Frontal cortex (tissue), 4 donors: ENCODE data around the gene C11orf21. TPM values are rescaled to one million over a fixed set of nuclear protein-coding genes. Genes with fewer than 3 reads are reported as not detected.

ENCODE experiments used
- DNase-seq, 2 donors: peaks; one replicate each; pipeline ENCODE4 v3.0.0; 2012; ENCODE audit warnings: low spot score in 2 of 2
- FAIRE-seq: peaks from 2 replicates; lab custom pipeline; 2012; peaks lifted over from hg19 to GRCh38; lab: Jason Lieb, UNC
- total RNA-seq: library from RNA; depleted of rRNA; stranded (reverse); fragments of >200 nt; gene quantifications from one replicate; pipeline ENCODE4 v1.2.3, GENCODE V29; 2014
- donor health status: control.
- donor health status: control.
- donor health status: control.

The C11orf21 gene
- total RNA-seq, 1 donor from 2014 or later, result under 0.01 TPM

- FAIRE-seq, result no peak
- no peak for DNase-seq
These were observed 26.1 kb downstream of the C11orf21 start for GRCh38 chr11:2275334-2276279.

- DNase-seq (no peak), FAIRE-seq (no peak)
These were observed 27.9 kb downstream of the C11orf21 start for GRCh38 chr11:2273771-2274170.

DNA sequence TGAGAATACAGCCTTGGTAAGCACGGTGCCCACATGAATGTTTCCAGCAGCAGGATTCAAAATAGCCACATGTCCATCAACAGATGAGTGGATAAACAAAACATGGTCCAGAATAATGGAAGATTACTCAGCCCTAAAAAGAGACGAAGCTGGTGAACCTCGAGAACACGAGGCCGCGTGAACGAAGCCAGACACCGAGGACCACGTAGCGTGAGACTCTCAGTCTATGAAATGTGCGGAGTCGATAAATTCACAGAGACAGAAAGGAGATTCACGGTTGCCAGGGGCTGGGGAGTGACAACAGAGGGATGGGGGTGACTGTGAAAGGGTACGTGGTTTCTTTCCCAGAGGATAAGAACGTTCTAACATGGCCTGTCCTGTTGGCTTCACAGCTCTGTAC is 28.4 kb downstream of the C11orf21 start:
- FAIRE-seq (no peak), DNase-seq (no peak)

GRCh38 chr11:2272946-2273280 is 28.8 kb downstream of the C11orf21 start:
- no peak for FAIRE-seq
- no peak for DNase-seq

GRCh38 chr11:2272228-2272945 is 29.3 kb downstream of the C11orf21 start:
- FAIRE-seq (no peak), DNase-seq (no peak)

- FAIRE-seq, result no peak
- DNase-seq, result no peak
These were observed 30.1 kb downstream of the C11orf21 start for GRCh38 chr11:2271327-2272227.

- FAIRE-seq (no peak), DNase-seq (no peak)
These were observed 30.7 kb downstream of the C11orf21 start for GRCh38 chr11:2271077-2271326.

DNA sequence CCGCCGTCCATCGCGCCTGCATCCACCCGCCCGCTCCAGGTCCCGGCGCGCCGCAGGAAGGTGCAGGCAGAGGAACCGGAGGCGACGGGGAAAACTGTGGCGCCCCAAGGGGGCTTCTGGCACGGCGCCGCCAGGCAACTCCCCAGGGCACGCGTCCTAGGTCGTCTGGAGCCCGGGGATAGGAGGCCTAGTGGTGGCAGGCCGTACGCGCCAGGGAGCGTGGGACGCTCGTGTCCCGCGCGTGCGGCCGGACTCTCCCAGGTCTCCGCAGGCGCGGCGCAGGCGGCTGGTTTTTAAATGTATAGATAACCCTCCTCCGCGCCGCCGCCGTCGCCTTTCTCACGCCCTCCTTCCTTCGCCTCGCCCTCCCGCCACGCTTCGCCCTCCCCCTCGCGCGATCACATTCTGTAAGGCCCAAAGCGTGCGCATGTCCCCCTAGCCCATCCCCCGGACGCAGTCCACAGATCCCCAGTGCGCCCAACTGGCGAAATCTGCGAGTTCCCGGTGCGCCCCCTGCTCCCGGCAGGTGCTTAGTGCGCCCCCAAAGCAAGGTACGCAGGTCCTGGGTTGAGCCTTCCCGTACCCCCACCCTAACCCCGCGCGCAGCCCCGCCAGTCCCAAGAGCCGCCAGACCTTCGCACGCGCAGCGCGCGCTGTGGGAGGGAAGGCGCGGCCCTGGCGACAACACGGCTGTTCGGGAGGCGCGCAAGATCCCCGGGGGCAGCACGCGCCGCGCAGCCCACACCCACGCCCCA is 31.2 kb downstream of the C11orf21 start, which contains the start of gene ASCL2:
Gene ASCL2, minus strand, starts transcription at position 267 of the 755 bp plus-strand sequence. Its CDS starts 256 bp downstream, at position 11.
- no peak for DNase-seq

GRCh38 chr11:2269601-2270321 is 32.0 kb downstream of the C11orf21 start:
- no peak for DNase-seq
- no peak for FAIRE-seq

More for the DNA sequence above, 31.2 kb downstream of the C11orf21 start, which contains the start of gene ASCL2:
- no peak for FAIRE-seq

DNA sequence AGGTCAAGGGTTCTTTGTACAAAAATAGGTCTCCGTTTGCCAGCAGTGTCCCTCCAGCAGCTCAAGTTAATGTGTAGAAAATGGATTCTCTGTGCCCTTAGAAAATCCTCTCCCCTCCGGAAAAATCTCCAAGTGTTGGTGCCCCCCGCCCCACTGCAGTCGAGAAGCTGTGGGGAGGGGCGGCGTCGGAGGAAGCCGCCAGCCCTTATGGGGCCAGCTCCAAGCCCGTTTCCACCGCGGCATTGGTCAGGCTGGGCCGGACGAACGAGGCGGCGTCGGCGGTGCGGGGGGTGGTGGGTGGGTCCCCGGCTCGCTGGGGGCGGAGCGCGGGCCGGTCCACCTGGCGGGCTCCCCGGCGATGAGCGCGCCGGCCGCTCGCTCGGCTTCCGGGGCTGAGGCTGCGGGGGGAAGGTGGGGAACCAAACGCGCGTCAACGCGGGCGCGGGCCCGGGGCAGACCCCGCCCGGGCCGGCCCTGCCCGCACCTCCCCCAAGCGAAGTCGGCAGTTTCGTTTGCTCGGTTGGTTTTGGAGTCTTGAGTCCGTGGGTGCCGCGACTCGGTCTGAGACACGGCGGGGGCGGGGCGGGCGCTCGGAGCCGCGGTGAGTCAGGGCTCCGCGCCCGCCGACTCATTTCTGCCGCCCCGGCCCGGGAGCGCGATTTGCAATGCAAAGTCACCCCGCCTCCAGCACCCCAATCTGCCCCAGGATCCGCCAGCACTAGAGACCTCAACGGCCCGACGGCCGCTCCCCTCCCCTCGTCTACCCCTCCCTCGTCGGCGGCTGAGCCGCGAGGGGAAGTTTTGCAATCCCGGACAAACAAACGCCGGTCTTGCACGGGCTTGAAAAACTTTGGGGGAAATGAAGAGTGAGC is 32.8 kb downstream of the C11orf21 start:
- peak; percentile 57 to 58 for DNase-seq
- no peak for FAIRE-seq

DNA sequence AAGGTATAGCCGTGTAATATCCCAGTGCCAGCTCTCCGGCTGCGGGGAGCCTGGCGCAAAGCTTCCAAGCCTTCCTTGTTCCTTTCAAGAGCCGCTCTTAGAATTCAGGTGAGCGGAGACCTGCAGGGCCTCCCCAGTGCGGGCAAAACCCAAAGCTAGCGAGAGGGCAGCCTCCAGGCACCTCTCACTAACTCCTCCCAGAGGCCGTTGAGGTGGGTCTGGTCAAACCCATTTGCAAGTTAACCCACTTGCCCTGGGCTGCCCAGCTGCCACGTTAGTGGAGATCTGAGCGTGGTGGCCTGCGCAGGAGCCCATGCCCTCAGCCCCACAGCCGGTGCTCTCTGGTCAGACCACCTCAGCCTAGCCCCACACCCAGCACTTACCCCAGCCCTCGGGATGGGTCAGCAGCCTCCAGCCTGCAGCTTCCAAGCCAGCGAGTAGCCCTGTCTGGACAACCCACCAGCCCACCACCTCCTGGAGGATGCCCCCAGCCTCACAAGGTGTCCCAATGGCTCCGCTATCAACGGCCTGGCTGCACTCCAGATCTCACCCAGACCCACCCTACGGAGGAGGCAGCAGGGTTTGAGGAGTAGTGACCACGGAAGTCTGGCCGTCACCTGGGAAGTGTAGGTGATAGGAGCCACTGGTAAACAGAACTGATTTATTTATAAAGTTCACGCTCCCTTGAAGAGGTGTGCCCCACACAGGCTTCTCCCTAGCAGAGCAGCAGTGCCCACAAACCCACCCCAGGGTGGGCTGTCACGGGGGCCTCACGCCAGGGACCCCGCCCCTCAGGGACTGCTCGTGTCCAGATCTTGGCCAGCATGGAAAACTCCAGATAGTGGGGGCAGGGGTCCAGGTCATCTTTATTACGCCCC is 33.6 kb downstream of the C11orf21 start:
- DNase-seq, result no peak
- FAIRE-seq, result no peak

GRCh38 chr11:2267306-2267850 is 34.3 kb downstream of the C11orf21 start:
- FAIRE-seq (no peak), DNase-seq (no peak)

DNA sequence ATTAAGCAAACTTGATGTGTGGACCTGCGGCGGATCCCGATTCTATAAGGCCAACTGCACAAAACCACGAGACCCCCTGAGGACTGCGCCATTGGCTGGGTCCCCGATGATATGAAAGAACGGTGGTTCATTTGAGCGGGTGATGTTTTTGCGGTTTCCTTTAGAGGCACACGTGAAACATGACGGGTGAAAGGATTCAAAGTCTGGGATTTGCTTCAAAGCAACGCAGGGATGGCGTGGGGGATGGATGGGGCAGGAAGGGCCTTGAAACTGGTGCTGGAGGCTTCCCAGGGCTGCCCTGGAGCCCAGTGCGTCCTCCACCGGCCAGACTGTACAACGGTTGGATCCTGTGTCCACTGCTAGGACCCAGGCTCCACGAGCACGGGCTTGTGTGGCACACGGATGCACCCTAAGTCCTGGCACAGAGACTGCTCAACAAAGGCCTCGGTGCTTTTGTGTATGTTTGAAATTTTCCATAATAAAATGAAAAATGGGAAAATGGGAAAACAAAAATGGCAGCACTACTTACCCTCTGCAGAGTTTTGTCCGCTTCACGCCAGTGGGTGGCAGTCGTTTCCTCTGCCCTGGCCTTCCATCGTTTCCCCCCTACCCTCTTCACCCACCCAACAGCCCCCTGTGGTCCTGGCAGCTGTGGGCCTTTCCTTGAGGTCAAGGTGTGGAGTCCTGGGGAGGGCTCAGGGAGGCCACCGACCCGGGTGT is 35.0 kb downstream of the C11orf21 start:
- DNase-seq, result no peak
- no peak for FAIRE-seq

DNA sequence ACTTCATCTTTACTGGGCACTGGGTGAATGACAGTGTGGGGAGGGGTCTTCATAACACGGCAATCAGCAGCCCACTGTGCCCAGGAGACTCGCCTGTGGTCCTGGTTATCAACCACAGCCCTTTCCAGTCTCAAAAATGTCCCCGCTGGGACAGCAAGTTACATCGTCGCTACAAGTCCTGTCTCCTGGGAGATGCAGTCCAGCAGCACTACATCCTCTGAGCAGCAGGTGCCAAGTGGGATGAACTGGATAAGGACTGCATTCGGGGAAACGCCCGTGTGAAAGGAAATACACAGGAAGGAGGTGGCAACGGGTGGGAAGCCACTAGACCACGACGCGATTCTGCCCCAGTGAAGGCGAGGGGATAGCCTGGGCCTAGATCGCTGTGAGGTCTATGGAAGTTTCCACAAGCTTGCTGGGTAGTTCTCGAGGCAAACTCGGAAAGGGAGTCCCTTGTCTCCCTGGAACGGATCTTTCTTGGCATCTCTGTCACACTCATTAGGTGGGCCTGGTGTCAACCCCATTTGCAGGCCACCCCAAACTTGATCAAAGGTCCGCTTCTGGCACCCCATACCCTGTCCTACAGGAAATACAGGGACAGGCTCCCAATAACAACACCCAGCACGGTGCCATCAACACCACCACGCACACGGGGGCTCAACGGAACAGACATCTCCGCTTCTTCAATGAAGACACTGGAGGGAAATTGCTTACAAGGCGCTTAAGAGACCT is 35.7 kb downstream of the C11orf21 start:
- no peak for FAIRE-seq

DNA sequence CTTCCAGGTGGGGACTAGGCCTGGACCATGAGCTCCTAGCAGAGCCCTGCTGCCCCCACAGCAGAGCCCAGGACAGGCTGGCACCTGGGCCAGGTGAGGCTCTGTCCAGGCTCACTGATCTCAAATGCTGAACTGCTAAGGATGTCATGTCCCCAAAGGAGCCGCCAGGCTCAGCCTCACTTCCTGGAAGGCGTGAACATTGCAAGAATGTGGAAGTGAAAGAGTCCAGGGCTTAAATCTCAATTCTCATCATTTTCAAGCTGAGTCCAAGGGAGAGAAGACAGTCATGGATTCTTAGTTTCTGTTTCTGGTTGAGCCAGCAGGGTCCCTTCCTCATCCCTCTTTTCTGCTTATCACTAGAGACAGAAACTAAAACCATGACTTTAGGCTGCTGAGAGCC is 36.3 kb downstream of the C11orf21 start:
- no peak for FAIRE-seq
- no peak for DNase-seq

More for the DNA sequence above, 35.7 kb downstream of the C11orf21 start:
- no peak for DNase-seq
